Caco-2 (cell line): ENCODE measurements around the gene RSRC1. TPM values are rescaled to one million over a fixed set of nuclear protein-coding genes. Genes with fewer than 3 reads are reported as not detected.

ENCODE experiments used
- BruUV-seq: library from RNA; stranded (reverse); fragments of 400-500 nt; replicated peaks from 2 replicates; lab custom pipeline; 2021; lab: Mats Ljungman, UMichigan
- CTCF ChIA-PET: fragments of 300-600 bp; sonication (Branson Sonifier 250); formaldehyde crosslinking; loops from one replicate; lab custom pipeline; 2022; ENCODE audit warnings: antibody characterized with exemption; lab: Charles Lee
- POLR2A ChIA-PET: fragments of 300-600 bp; sonication (Branson Sonifier 250); formaldehyde crosslinking; loops from one replicate; lab custom pipeline; 2022; ENCODE audit warnings: antibody characterized with exemption; lab: Charles Lee
- DNase-seq, 2 experiments: peaks; one replicate each; pipeline versions ENCODE4 v3.0.0 to v3.0.0-alpha.2; 2020 to 2022
- H3K27me3 ChIP-seq: replicated peaks from 2 replicates; pipeline ENCODE4 v1.6.0; 2011; ENCODE audit warnings: low read length; ENCODE audit not compliant: control insufficient read depth, insufficient read depth
- H3K36me3 ChIP-seq: 2 replicates; pipeline ENCODE4 v1.5.1; 2011; ENCODE audit warnings: low read length; ENCODE audit not compliant: control insufficient read depth, insufficient read depth
- H3K4me1 ChIP-seq: fragments of 250-450 bp; sonication (Bioruptor Pico); 2 replicates; pipeline ENCODE4 v1.5.1; 2020; ENCODE audit warnings: mild to moderate bottlenecking
- H3K4me3 ChIP-seq: 2 replicates; pipeline ENCODE4 v1.5.1; 2011; ENCODE audit warnings: low read depth, mild to moderate bottlenecking, control low read depth, low read length
- H3K9me3 ChIP-seq: fragments of 250-450 bp; sonication (Bioruptor Pico); 2 replicates; pipeline ENCODE4 v1.5.1; 2020; ENCODE audit warnings: mild to moderate bottlenecking, moderate library complexity
- H3K27ac Mint-ChIP-seq: one replicate; pipeline ENCODE4 v1.8.0; 2022; ENCODE audit warnings: mixed read lengths; ENCODE audit not compliant: unreplicated experiment
- H3K27me3 Mint-ChIP-seq: one replicate; pipeline ENCODE4 v1.8.0; 2022; ENCODE audit warnings: mixed read lengths; ENCODE audit not compliant: insufficient read depth, unreplicated experiment
- H3K36me3 Mint-ChIP-seq: one replicate; pipeline ENCODE4 v1.8.0; 2022; ENCODE audit warnings: mild to moderate bottlenecking, mixed read lengths; ENCODE audit not compliant: insufficient read depth, unreplicated experiment
- H3K4me1 Mint-ChIP-seq: one replicate; pipeline ENCODE4 v1.8.0; 2022; ENCODE audit warnings: low read depth, mixed read lengths; ENCODE audit not compliant: unreplicated experiment
- H3K4me3 Mint-ChIP-seq: one replicate; pipeline ENCODE4 v1.8.0; 2022; ENCODE audit warnings: mild to moderate bottlenecking, moderate library complexity, mixed read lengths; ENCODE audit not compliant: unreplicated experiment
- H3K9me3 Mint-ChIP-seq: one replicate; pipeline ENCODE4 v1.8.0; 2022; ENCODE audit warnings: mixed read lengths; ENCODE audit not compliant: unreplicated experiment
- intact Hi-C: fragments of 100-400 bp; cut with micrococcal nuclease; formaldehyde crosslinking; loops from one replicate; pipeline ENCODE4 v1.10.0; 2022; ENCODE audit not compliant: unreplicated experiment
- total RNA-seq: library from RNA; stranded (reverse); gene quantifications from 2 replicates; pipeline ENCODE4 v1.2.3, GENCODE V29; 2022
- TF ChIP-seq, protein P1 (sequence below), 2 experiments: fragments of 200-600 bp in 1 of 2; IDR thresholded peaks; 1 replicate in 1 of 2; 2 replicates in 1 of 2; pipeline versions ENCODE4 v1.5.1 to v1.8.0; 2011 to 2022; ENCODE audit warnings: antibody characterized with exemption in 1 of 2, control low read depth in 1 of 2, inconsistent platforms in 1 of 2, low read depth in 1 of 2, low read length in 1 of 2, mild to moderate bottlenecking in 1 of 2, moderate library complexity in 1 of 2; ENCODE audit not compliant: insufficient read depth in 1 of 2, severe bottlenecking in 1 of 2, unreplicated experiment in 1 of 2

Gene RSRC1
- total RNA-seq, 1 experiment from 2014 or later: 38.4 TPM

DNA sequence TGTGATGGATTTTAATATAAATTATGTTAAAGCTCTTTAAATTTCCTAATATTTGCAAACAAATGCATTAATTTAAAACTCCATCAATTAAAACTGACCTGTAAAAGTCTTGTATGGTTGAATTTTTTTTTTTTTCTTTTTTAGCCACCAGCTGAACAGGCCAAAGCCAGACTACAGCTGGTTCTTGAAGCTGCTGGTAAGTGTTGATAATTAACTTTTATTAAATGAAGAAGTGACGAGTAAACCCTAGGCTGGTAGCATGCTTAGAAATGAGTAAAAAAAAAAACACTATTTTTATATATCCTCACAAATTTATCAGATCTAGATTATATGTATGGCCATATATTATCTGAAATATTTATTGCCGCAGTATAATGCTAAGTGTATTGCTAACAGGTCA, 244.8 kb downstream of the RSRC1 start:
- Histone ChIP-seq H3K4me3 (no peak overlapping the region), H3K27me3 (no peaks in the 10 kb centered on the region), H3K36me3 (no peaks in the 10 kb centered on the region), H3K4me1 (no peaks in the 10 kb centered on the region), H3K9me3 (no peaks in the 10 kb centered on the region)
- Mint-ChIP-seq H3K27ac (no peak overlapping the region), H3K36me3 (no peaks in the 10 kb centered on the region), H3K4me1 (no peaks in the 10 kb centered on the region), H3K4me3 (no peak overlapping the region), H3K27me3 (no peaks in the 10 kb centered on the region), H3K9me3 (no peaks in the 10 kb centered on the region)
- no TSS peak for BruUV-seq
- no peak for DNase-seq
- TF ChIP-seq, protein P1, sequence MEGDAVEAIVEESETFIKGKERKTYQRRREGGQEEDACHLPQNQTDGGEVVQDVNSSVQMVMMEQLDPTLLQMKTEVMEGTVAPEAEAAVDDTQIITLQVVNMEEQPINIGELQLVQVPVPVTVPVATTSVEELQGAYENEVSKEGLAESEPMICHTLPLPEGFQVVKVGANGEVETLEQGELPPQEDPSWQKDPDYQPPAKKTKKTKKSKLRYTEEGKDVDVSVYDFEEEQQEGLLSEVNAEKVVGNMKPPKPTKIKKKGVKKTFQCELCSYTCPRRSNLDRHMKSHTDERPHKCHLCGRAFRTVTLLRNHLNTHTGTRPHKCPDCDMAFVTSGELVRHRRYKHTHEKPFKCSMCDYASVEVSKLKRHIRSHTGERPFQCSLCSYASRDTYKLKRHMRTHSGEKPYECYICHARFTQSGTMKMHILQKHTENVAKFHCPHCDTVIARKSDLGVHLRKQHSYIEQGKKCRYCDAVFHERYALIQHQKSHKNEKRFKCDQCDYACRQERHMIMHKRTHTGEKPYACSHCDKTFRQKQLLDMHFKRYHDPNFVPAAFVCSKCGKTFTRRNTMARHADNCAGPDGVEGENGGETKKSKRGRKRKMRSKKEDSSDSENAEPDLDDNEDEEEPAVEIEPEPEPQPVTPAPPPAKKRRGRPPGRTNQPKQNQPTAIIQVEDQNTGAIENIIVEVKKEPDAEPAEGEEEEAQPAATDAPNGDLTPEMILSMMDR (IDR thresholded peaks at IDR 0.05; ENCODE audit: insufficient read depth in 1 of 2, low read depth in 1 of 2, low read length in 1 of 2, severe bottlenecking in 1 of 2, unreplicated experiment in 1 of 2): no peak
- intact Hi-C loops: no loop called here
- CTCF ChIA-PET: no interaction called here
- POLR2A ChIA-PET: no interaction called here

DNA sequence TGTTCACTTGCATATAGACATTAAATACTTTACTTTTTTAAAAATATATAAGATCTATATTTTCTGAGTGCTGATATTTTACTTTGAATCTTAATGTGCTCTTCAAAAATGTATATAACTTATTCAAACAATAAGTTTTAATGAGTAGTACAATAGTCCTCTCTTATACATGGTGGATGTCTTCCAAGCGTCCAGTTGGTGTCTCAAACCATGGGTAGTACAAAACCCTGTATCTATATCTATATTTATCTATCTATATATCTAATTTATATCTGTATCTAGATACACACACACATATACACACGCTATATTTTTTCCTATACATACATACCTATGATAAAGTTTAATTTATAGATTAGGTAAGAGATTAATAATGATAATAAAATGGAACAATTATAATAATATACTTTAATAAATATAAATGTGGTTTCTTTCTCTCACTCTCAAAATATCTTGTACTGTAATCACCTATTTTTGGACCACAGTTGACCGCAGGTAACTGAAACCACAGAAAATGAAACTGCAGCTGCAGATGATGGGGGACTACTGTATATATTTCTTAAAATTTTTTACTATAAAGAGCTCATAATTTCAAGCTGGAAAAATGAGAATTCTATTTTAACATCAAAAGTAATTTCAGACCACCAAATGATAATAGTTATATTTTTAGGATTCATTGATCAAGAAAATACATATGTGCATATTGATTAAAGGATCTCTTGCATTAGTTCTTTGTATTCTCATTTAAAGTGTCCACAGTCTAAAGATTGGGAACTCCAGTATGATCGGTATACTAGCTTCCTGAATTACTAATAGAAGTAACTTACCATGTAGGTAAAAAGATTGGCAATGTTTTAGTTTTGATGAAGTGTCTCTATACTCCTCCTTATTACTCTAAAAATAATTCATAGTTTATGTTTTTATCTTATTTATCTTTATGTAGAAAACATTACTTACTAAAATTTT, 246.0 kb downstream of the RSRC1 start:
- DNase-seq: no peak
- Mint-ChIP-seq H3K4me1 (no peaks in the 10 kb centered on the region), H3K4me3 (no peak overlapping the region), H3K9me3 (no peaks in the 10 kb centered on the region), H3K27ac (no peak overlapping the region), H3K36me3 (no peaks in the 10 kb centered on the region), H3K27me3 (no peaks in the 10 kb centered on the region)
- intact Hi-C loops: no loop called here
- no TSS peak for BruUV-seq
- no peak overlapping the region for H3K4me3 ChIP-seq
- ChIA-PET CTCF (no interaction called here), POLR2A (no interaction called here)
- no peaks in the 10 kb centered on the region for H3K27me3 ChIP-seq
- no peaks in the 10 kb centered on the region for H3K4me1 ChIP-seq
- H3K9me3 ChIP-seq: no peaks in the 10 kb centered on the region
- H3K36me3 ChIP-seq: no peaks in the 10 kb centered on the region; the same call in 1 of the 2 replicates
- TF ChIP-seq, protein P1 (IDR thresholded peaks at IDR 0.05; ENCODE audit: insufficient read depth in 1 of 2, low read depth in 1 of 2, low read length in 1 of 2, severe bottlenecking in 1 of 2, unreplicated experiment in 1 of 2): no peak

DNA sequence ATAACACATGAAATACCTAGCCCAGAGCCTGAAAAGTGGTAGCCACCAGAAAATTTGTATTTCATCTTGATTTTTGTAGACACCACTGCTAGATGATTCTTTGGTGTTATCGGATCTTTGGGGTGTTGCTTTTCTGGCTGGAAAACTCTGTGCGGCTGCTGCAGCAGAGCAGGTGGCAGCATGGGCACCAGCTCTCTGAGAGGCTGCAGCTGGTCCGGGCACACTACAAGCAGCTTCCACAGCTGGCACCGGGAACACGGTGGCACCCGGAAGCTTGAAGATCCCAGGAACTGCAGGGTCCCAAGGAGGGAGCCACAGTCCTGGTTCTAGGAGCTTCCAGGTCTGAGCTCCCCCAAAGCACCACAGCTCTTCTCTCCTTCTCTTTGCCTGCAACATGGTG, 249.4 kb downstream of the RSRC1 start:
- H3K27me3 Mint-ChIP-seq: no peaks in the 10 kb centered on the region
- intact Hi-C loops: no loop called here

More for the DNA sequence above, 249.4 kb downstream of the RSRC1 start:
- H3K27me3 ChIP-seq: no peaks in the 10 kb centered on the region
- no peaks in the 10 kb centered on the region; the same call in 1 of the 2 replicates for H3K36me3 ChIP-seq
- Mint-ChIP-seq H3K27ac (no peak overlapping the region), H3K4me1 (no peaks in the 10 kb centered on the region), H3K36me3 (no peaks in the 10 kb centered on the region), H3K4me3 (no peak overlapping the region), H3K9me3 (no peaks in the 10 kb centered on the region)
- H3K4me3 ChIP-seq: no peak overlapping the region
- no peaks in the 10 kb centered on the region for H3K9me3 ChIP-seq
- DNase-seq: no peak
- no peaks in the 10 kb centered on the region for H3K4me1 ChIP-seq
- ChIA-PET POLR2A (no interaction called here), CTCF (no interaction called here)
- BruUV-seq: no TSS peak
- TF ChIP-seq, protein P1 (IDR thresholded peaks at IDR 0.05; ENCODE audit: insufficient read depth in 1 of 2, low read depth in 1 of 2, low read length in 1 of 2, severe bottlenecking in 1 of 2, unreplicated experiment in 1 of 2): no peak
